H9 (cell line): ENCODE measurements around the gene ZNF408. TPM values are rescaled to one million over a fixed set of nuclear protein-coding genes. Genes with fewer than 3 reads are reported as not detected.

Source experiments
- DNase-seq: peaks from one replicate; pipeline ENCODE4 v3.0.0-alpha.2; 2017
- H2AFZ ChIP-seq: one replicate; pipeline ENCODE4 v1.6.1; 2013; ENCODE audit warnings: mild to moderate bottlenecking, low read length, control low read depth, moderate library complexity
- H2AK5ac ChIP-seq: 2 replicates; pipeline ENCODE4 v1.6.1; 2013; ENCODE audit warnings: low read length, control low read depth, mixed read lengths; ENCODE audit not compliant: insufficient read length
- H2BK120ac ChIP-seq: one replicate; pipeline ENCODE4 v1.6.1; 2013; ENCODE audit warnings: low read depth, mild to moderate bottlenecking, low read length, control low read depth, inconsistent platforms; ENCODE audit not compliant: poor library complexity, severe bottlenecking
- H2BK12ac ChIP-seq: 2 replicates; pipeline ENCODE4 v1.6.1; 2013; ENCODE audit warnings: low read length, control low read depth, mixed read lengths, low read depth; ENCODE audit not compliant: insufficient read length
- H2BK15ac ChIP-seq: 2 replicates; pipeline ENCODE4 v1.6.1; 2013; ENCODE audit warnings: low read depth, low read length, control low read depth
- H2BK20ac ChIP-seq: one replicate; pipeline ENCODE4 v1.6.1; 2013; ENCODE audit warnings: low read depth, mild to moderate bottlenecking, low read length, control low read depth, inconsistent platforms; ENCODE audit not compliant: poor library complexity, severe bottlenecking
- H2BK5ac ChIP-seq: 2 replicates; pipeline ENCODE4 v1.6.1; 2013; ENCODE audit warnings: low read length, control low read depth, mixed read lengths; ENCODE audit not compliant: insufficient read length
- H3K14ac ChIP-seq: 2 replicates; pipeline ENCODE4 v1.6.1; 2013; ENCODE audit warnings: low read length, control low read depth; ENCODE audit not compliant: insufficient read depth
- H3K18ac ChIP-seq: 2 replicates; pipeline ENCODE4 v1.6.1; 2013; ENCODE audit warnings: low read depth, mild to moderate bottlenecking, mixed read lengths, low read length, control low read depth; ENCODE audit not compliant: insufficient read length
- H3K23ac ChIP-seq: 2 replicates; pipeline ENCODE4 v1.6.1; 2013; ENCODE audit warnings: low read length, control low read depth, mixed read lengths, low read depth; ENCODE audit not compliant: insufficient read length
- H3K23me2 ChIP-seq: 2 replicates; pipeline ENCODE4 v1.6.1; 2013; ENCODE audit warnings: low read depth, mild to moderate bottlenecking, mixed read lengths, low read length, control low read depth; ENCODE audit not compliant: insufficient read length, poor library complexity, severe bottlenecking
- H3K27ac ChIP-seq: 2 replicates; pipeline ENCODE4 v1.5.1; 2013; ENCODE audit warnings: low read length, control low read depth, mixed read lengths, low read depth; ENCODE audit not compliant: insufficient read length
- H3K27me3 ChIP-seq: 2 replicates; pipeline ENCODE4 v1.6.1; 2013; ENCODE audit warnings: low read length, control low read depth, inconsistent platforms; ENCODE audit not compliant: insufficient read depth
- H3K4ac ChIP-seq: 2 replicates; pipeline ENCODE4 v1.6.1; 2013; ENCODE audit warnings: low read depth, mild to moderate bottlenecking, control low read depth, inconsistent platforms, low read length, moderate library complexity
- H3K4me1 ChIP-seq: 2 replicates; pipeline ENCODE4 v1.6.1; 2013; ENCODE audit warnings: low read length, control low read depth, inconsistent platforms; ENCODE audit not compliant: insufficient read depth
- H3K4me2 ChIP-seq: 2 replicates; pipeline ENCODE4 v1.6.1; 2013; ENCODE audit warnings: low read length, control low read depth, mixed read lengths; ENCODE audit not compliant: insufficient read length, insufficient read depth
- H3K56ac ChIP-seq: 2 replicates; pipeline ENCODE4 v1.6.1; 2013; ENCODE audit warnings: low read depth, mild to moderate bottlenecking, mixed read lengths, low read length, control low read depth; ENCODE audit not compliant: insufficient read length
- H3K79me1 ChIP-seq: 2 replicates; pipeline ENCODE4 v1.6.1; 2013; ENCODE audit warnings: low read depth, mild to moderate bottlenecking, moderate library complexity, low read length, control low read depth, inconsistent platforms; ENCODE audit not compliant: insufficient read depth, poor library complexity, severe bottlenecking
- H3K79me2 ChIP-seq: 2 replicates; pipeline ENCODE4 v1.6.1; 2013; ENCODE audit warnings: low read length, control low read depth, inconsistent platforms; ENCODE audit not compliant: insufficient read depth
- H3K9ac ChIP-seq: 2 replicates; pipeline ENCODE4 v1.6.1; 2013; ENCODE audit warnings: low read length, control low read depth, mixed read lengths; ENCODE audit not compliant: insufficient read length; ENCODE audit errors: extremely low read depth
- H3K9me3 ChIP-seq: one replicate; pipeline ENCODE4 v1.6.1; 2013; ENCODE audit warnings: low read depth, low read length, inconsistent platforms; ENCODE audit not compliant: control insufficient read depth
- H3T11ph ChIP-seq: one replicate; pipeline ENCODE4 v1.6.1; 2013; ENCODE audit warnings: mild to moderate bottlenecking, low read length, control low read depth, inconsistent platforms
- H4K20me1 ChIP-seq: one replicate; pipeline ENCODE4 v1.6.1; 2013; ENCODE audit not compliant: control insufficient read depth, insufficient read length, insufficient read depth
- H4K5ac ChIP-seq: 2 replicates; pipeline ENCODE4 v1.6.1; 2013; ENCODE audit warnings: low read depth, mild to moderate bottlenecking, mixed read lengths, low read length, control low read depth; ENCODE audit not compliant: insufficient read length
- H4K8ac ChIP-seq: replicated peaks from 2 replicates; pipeline ENCODE4 v1.6.1; 2013; ENCODE audit warnings: low read length, control low read depth, mixed read lengths, low read depth; ENCODE audit not compliant: insufficient read length
- H4K91ac ChIP-seq: 2 replicates; pipeline ENCODE4 v1.6.1; 2013; ENCODE audit warnings: low read depth, mild to moderate bottlenecking, moderate library complexity, mixed read lengths, low read length, control low read depth; ENCODE audit not compliant: insufficient read length
- H3K27ac Mint-ChIP-seq, 3 experiments: 2 replicates in 2 of 3; 3 replicates in 1 of 3; pipeline ENCODE4 v1.8.0; 2020 to 2021; ENCODE audit warnings: mixed read lengths in 3 of 3, mild to moderate bottlenecking in 1 of 3, moderate library complexity in 1 of 3
- H3K27me3 Mint-ChIP-seq: 2 replicates; pipeline ENCODE4 v1.8.0; 2021; ENCODE audit warnings: low read depth, mild to moderate bottlenecking, moderate library complexity, mixed read lengths
- H3K36me3 Mint-ChIP-seq, 3 experiments: 2 replicates in 2 of 3; 3 replicates in 1 of 3; pipeline ENCODE4 v1.8.0; 2020 to 2021; ENCODE audit warnings: low read depth in 3 of 3, mixed read lengths in 3 of 3; ENCODE audit not compliant: insufficient read depth in 1 of 3
- H3K4me1 Mint-ChIP-seq, 2 experiments: 2 replicates each; pipeline ENCODE4 v1.8.0; 2020; ENCODE audit warnings: mixed read lengths in 2 of 2
- H3K4me3 Mint-ChIP-seq, 2 experiments: 2 replicates in 1 of 2; 3 replicates in 1 of 2; pipeline ENCODE4 v1.8.0; 2020 to 2021; ENCODE audit warnings: mild to moderate bottlenecking in 2 of 2, mixed read lengths in 2 of 2, moderate library complexity in 1 of 2
- H3K9me3 Mint-ChIP-seq, 2 experiments: 2 replicates in 1 of 2; 3 replicates in 1 of 2; pipeline ENCODE4 v1.8.0; 2020; ENCODE audit warnings: mild to moderate bottlenecking in 2 of 2, mixed read lengths in 2 of 2, moderate library complexity in 1 of 2
- WGBS: extraction: QIAGEN DNeasy Blood & Tissue Kit; methylation state at CpG from one replicate; pipeline ENCODE4 v1.1.7; 2013; ENCODE audit warnings: missing lambda C conversion rate, low lambda C conversion rate, mixed read lengths; ENCODE audit not compliant: insufficient read length; ENCODE audit errors: extremely low coverage; 5-methylcytosine and 5-hydroxymethylcytosine counted together
- total RNA-seq: library from RNA; stranded (reverse); gene quantifications from 2 replicates; pipeline ENCODE4 v1.2.1, GENCODE V29; 2021
- TF ChIP-seq, protein P1 (sequence below): fragments of 200-600 bp; sonication (generic); conservative IDR thresholded peaks from 3 replicates; pipeline ENCODE4 v1.8.0; 2021; ENCODE audit warnings: antibody characterized with exemption, mild to moderate bottlenecking

Gene ZNF408
- total RNA-seq, 1 experiment from 2014 or later = 16.6 TPM

DNA sequence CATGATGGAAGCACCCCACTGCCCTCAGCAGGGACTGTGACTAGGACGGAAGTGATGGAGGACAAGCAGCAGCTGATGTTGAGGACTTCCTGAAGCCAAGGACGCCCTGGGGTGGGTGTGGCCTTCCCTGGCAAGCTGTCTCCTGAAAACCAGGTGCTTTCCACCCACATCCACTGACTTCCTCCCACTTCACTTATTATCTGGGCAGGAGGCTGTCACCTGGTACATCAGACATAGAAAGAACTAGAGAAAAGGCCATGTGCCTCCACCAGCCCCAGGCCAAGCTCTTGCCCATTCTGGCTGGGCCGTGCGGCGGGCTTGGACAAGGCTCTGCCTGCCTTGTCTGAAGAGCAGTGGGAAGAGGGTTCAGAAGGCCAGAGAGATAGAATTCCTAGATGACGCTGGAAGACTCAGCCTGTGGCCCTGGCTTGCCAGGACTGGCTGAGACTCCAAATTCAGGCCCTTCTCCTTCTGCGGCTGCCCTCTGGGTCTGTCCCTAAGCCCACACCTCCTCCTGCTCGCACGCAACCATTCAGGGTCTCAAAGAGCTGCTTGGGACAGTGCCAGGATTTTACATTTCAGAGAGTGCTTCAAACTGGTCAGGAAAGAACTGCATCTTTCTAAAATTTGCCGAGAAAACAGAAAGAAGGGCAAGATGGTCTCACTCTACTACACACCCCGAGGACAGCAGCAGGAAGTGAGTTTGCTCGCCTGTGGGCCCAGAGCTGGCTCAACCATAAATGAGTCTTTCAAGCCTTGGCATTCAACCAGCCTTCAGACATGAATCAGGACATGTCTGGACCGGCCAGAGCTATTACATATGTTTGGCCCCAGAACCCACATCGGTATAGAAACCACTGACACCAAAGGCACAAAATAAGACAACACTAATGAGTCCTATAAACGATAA is 13.7 kb upstream of the ZNF408 start:
- Histone ChIP-seq H3K4ac (no peak overlapping the region), H4K5ac (no peak overlapping the region), H3K18ac (no peak overlapping the region), H3K9ac (no peak overlapping the region), H3K9me3 (no peaks in the 10 kb centered on the region), H4K20me1 (no peaks in the 10 kb centered on the region), H4K91ac (no peak overlapping the region), H2AK5ac (no peak overlapping the region), H3K4me2 (no peak overlapping the region), H2BK15ac (no peak overlapping the region), H2BK5ac (no peak overlapping the region), H3K79me2 (no peaks in the 10 kb centered on the region), H3K56ac (no peak overlapping the region), H3K23me2 (no peaks in the 10 kb centered on the region), H3K27me3 (no peaks in the 10 kb centered on the region; the same call in 1 of the 2 replicates), H2BK120ac (no peak overlapping the region), H4K8ac (no peak overlapping the region), H3K23ac (no peak overlapping the region), H2AFZ (no peak overlapping the region), H3T11ph (no peak overlapping the region), H3K27ac (no peak overlapping the region), H3K79me1 (no peaks in the 10 kb centered on the region), H3K4me1 (no peaks in the 10 kb centered on the region), H3K14ac (no peak overlapping the region), H2BK20ac (no peak overlapping the region), H2BK12ac (no peak overlapping the region)
- TF ChIP-seq, protein P1, sequence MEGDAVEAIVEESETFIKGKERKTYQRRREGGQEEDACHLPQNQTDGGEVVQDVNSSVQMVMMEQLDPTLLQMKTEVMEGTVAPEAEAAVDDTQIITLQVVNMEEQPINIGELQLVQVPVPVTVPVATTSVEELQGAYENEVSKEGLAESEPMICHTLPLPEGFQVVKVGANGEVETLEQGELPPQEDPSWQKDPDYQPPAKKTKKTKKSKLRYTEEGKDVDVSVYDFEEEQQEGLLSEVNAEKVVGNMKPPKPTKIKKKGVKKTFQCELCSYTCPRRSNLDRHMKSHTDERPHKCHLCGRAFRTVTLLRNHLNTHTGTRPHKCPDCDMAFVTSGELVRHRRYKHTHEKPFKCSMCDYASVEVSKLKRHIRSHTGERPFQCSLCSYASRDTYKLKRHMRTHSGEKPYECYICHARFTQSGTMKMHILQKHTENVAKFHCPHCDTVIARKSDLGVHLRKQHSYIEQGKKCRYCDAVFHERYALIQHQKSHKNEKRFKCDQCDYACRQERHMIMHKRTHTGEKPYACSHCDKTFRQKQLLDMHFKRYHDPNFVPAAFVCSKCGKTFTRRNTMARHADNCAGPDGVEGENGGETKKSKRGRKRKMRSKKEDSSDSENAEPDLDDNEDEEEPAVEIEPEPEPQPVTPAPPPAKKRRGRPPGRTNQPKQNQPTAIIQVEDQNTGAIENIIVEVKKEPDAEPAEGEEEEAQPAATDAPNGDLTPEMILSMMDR = no peak
- H3K4me1 Mint-ChIP-seq = no peaks in the 10 kb centered on the region
- H3K27ac Mint-ChIP-seq = peak overlapping the region in 2 of 3 experiments; percentile 45 to 68; a peak in 4 of 7 replicates
- H3K27me3 Mint-ChIP-seq = peaks cover 2% of the 10 kb centered on the region; the same call in 1 of the 2 replicates
- WGBS = no CpG with 5 or more reads among the region's 15 CpGs
- no peak for DNase-seq
- H3K4me3 Mint-ChIP-seq = no peak overlapping the region; a peak in 1 of 5 replicates
- no peaks in the 10 kb centered on the region for H3K9me3 Mint-ChIP-seq
- peaks cover 0 to 19% (median 0%) of the 10 kb centered on the region in 3 experiments; a peak in 1 of 7 replicates for H3K36me3 Mint-ChIP-seq
